Suppressor macrophage treated with lipopolysaccharide for 4 hours (primary cell): Measurements from ENCODE around the gene ANKRD44.

ENCODE experiments used
- DNase-seq: peaks from one replicate; pipeline ENCODE4 v3.0.0-alpha.2; 2020

ANKRD44 gene

GRCh38 chr2:197137826-197138477 is 172.6 kb downstream of the ANKRD44 start:
- DNase-seq: peak; percentile 44

GRCh38 chr2:197137231-197137630 is 173.3 kb downstream of the ANKRD44 start:
- peak; percentile 72 for DNase-seq

GRCh38 chr2:197136452-197136851 is 174.1 kb downstream of the ANKRD44 start:
- DNase-seq: no peak

GRCh38 chr2:197135806-197136205 is 174.8 kb downstream of the ANKRD44 start:
- no peak for DNase-seq

GRCh38 chr2:197134206-197134605 is 176.4 kb downstream of the ANKRD44 start:
- no peak for DNase-seq

GRCh38 chr2:197131558-197131855 is 179.1 kb downstream of the ANKRD44 start:
- DNase-seq: no peak

GRCh38 chr2:197130318-197130717 is 180.3 kb downstream of the ANKRD44 start:
- DNase-seq: no peak

- no peak for DNase-seq
Observed at GRCh38 chr2:197128897-197129296, 181.7 kb downstream of the ANKRD44 start.

- no peak for DNase-seq
Observed at GRCh38 chr2:197128126-197128525, 182.5 kb downstream of the ANKRD44 start.

GRCh38 chr2:197126630-197127352 is 183.8 kb downstream of the ANKRD44 start:
- DNase-seq: no peak

GRCh38 chr2:197124639-197125390 is 185.8 kb downstream of the ANKRD44 start:
- no peak for DNase-seq

- no peak for DNase-seq
Observed at GRCh38 chr2:197122821-197123220, 187.8 kb downstream of the ANKRD44 start.

GRCh38 chr2:197121756-197122385 is 188.7 kb downstream of the ANKRD44 start:
- DNase-seq: no peak

GRCh38 chr2:197121255-197121654 is 189.3 kb downstream of the ANKRD44 start:
- DNase-seq: no peak

GRCh38 chr2:197116306-197116879 is 194.2 kb downstream of the ANKRD44 start:
- DNase-seq: no peak

- no peak for DNase-seq
Observed at GRCh38 chr2:197115325-197115724, 195.3 kb downstream of the ANKRD44 start.

GRCh38 chr2:197113275-197113711 is 197.3 kb downstream of the ANKRD44 start:
- peak; percentile 65 for DNase-seq

GRCh38 chr2:197109326-197109725 is 201.3 kb downstream of the ANKRD44 start:
- DNase-seq: no peak

GRCh38 chr2:197108758-197109157 is 201.8 kb downstream of the ANKRD44 start:
- no peak for DNase-seq

- peak; percentile 9 for DNase-seq
Observed at GRCh38 chr2:197107291-197108269, 203.0 kb downstream of the ANKRD44 start.

GRCh38 chr2:197103363-197103762 is 207.2 kb downstream of the ANKRD44 start:
- DNase-seq: no peak

- no peak for DNase-seq
Observed at GRCh38 chr2:197102231-197102630, 208.3 kb downstream of the ANKRD44 start.
